Measurements from ENCODE around the gene FGF18.

FGF18 gene

GRCh38 chr5:171422495-171422894, 3.0 kb downstream of the FGF18 start:
- CTCF ChIA-PET: interaction anchor here (0.7 to 1.6 kb wide), 2 partner anchors 13 to 62 kb away, joined by 3 read pairs; no protein-coding TSS in a partner anchor
- Mint-ChIP-seq H3K4me1 (peaks cover 14% of the 10 kb centered on the region), H3K4me3 (no peak overlapping the region), H3K27ac (no peak overlapping the region), H3K27me3 (peaks cover 57% of the 10 kb centered on the region), H3K9me3 (no peaks in the 10 kb centered on the region), H3K36me3 (no peaks in the 10 kb centered on the region)
- DNase-seq: no peak

GRCh38 chr5:171422902-171423663, 3.6 kb downstream of the FGF18 start:
- Mint-ChIP-seq H3K27me3 (peaks cover 57% of the 10 kb centered on the region), H3K36me3 (no peaks in the 10 kb centered on the region)
- DNase-seq: no peak

GRCh38 chr5:171424726-171425125, 5.3 kb downstream of the FGF18 start:
- no peaks in the 10 kb centered on the region for H3K36me3 Mint-ChIP-seq
- peaks cover 8% of the 10 kb centered on the region for H3K4me1 Mint-ChIP-seq
- peaks cover 47% of the 10 kb centered on the region for H3K27me3 Mint-ChIP-seq
- no peak for DNase-seq
- CTCF ChIA-PET: no interaction called here
- no peaks in the 10 kb centered on the region for H3K9me3 Mint-ChIP-seq
- H3K4me3 Mint-ChIP-seq: no peak overlapping the region
- H3K27ac Mint-ChIP-seq: no peak overlapping the region

More at GRCh38 chr5:171422902-171423663, 3.6 kb downstream of the FGF18 start:
- Mint-ChIP-seq H3K4me3 (no peak overlapping the region), H3K27ac (no peak overlapping the region), H3K9me3 (no peaks in the 10 kb centered on the region), H3K4me1 (peaks cover 14% of the 10 kb centered on the region)
- CTCF ChIA-PET: interaction anchor here (0.7 kb wide), 1 partner anchor 61 kb away, joined by 3 read pairs; no protein-coding TSS in a partner anchor

GRCh38 chr5:171425596-171426244, 6.3 kb downstream of the FGF18 start:
- no peak overlapping the region for H3K4me3 Mint-ChIP-seq
- H3K36me3 Mint-ChIP-seq: no peaks in the 10 kb centered on the region
- H3K27me3 Mint-ChIP-seq: peaks cover 39% of the 10 kb centered on the region
- no peak for DNase-seq
- H3K4me1 Mint-ChIP-seq: peaks cover 4% of the 10 kb centered on the region
- H3K9me3 Mint-ChIP-seq: no peaks in the 10 kb centered on the region
- CTCF ChIA-PET: no interaction called here
- no peak overlapping the region for H3K27ac Mint-ChIP-seq

GRCh38 chr5:171426266-171426665, 6.8 kb downstream of the FGF18 start:
- DNase-seq: no peak
- CTCF ChIA-PET: no interaction called here
- Mint-ChIP-seq H3K4me1 (no peaks in the 10 kb centered on the region), H3K9me3 (no peaks in the 10 kb centered on the region), H3K4me3 (no peak overlapping the region), H3K36me3 (no peaks in the 10 kb centered on the region), H3K27me3 (peaks cover 33% of the 10 kb centered on the region), H3K27ac (no peak overlapping the region)

GRCh38 chr5:171426680-171427079, 7.2 kb downstream of the FGF18 start:
- H3K27ac Mint-ChIP-seq: no peak overlapping the region
- H3K27me3 Mint-ChIP-seq: peaks cover 29% of the 10 kb centered on the region
- H3K4me1 Mint-ChIP-seq: no peaks in the 10 kb centered on the region
- H3K9me3 Mint-ChIP-seq: no peaks in the 10 kb centered on the region
- no peaks in the 10 kb centered on the region for H3K36me3 Mint-ChIP-seq
- CTCF ChIA-PET: interaction anchor here (1.9 kb wide), 1 partner anchor 8 kb away, joined by 6 read pairs; the partner anchor contains the start of gene FGF18
- H3K4me3 Mint-ChIP-seq: no peak overlapping the region
- no peak for DNase-seq

GRCh38 chr5:171427318-171428167, 8.1 kb downstream of the FGF18 start:
- Mint-ChIP-seq H3K4me3 (no peak overlapping the region), H3K36me3 (no peaks in the 10 kb centered on the region), H3K27ac (no peak overlapping the region), H3K4me1 (no peaks in the 10 kb centered on the region), H3K9me3 (no peaks in the 10 kb centered on the region), H3K27me3 (peaks cover 20% of the 10 kb centered on the region)
- CTCF ChIA-PET: interaction anchor here (0.6 to 1.9 kb wide), 2 partner anchors 9 to 51 kb away, joined by 4 to 6 read pairs; partner anchors contain the start of gene FGF18
- no peak for DNase-seq

GRCh38 chr5:171428168-171428696, 8.8 kb downstream of the FGF18 start:
- Mint-ChIP-seq H3K27ac (no peak overlapping the region), H3K27me3 (peaks cover 14% of the 10 kb centered on the region), H3K36me3 (no peaks in the 10 kb centered on the region), H3K4me1 (no peaks in the 10 kb centered on the region), H3K4me3 (no peak overlapping the region), H3K9me3 (no peaks in the 10 kb centered on the region)
- DNase-seq: no peak
- CTCF ChIA-PET: interaction anchor here (1.9 kb wide), 1 partner anchor 9 kb away, joined by 6 read pairs; the partner anchor contains the start of gene FGF18

GRCh38 chr5:171428809-171429542, 9.5 kb downstream of the FGF18 start:
- H3K4me3 Mint-ChIP-seq: no peak overlapping the region
- no peaks in the 10 kb centered on the region for H3K9me3 Mint-ChIP-seq
- CTCF ChIA-PET: no interaction called here

GRCh38 chr5:171429543-171429910, 10.1 kb downstream of the FGF18 start:
- H3K27ac Mint-ChIP-seq: no peak overlapping the region
- CTCF ChIA-PET: no interaction called here

More at GRCh38 chr5:171428809-171429542, 9.5 kb downstream of the FGF18 start:
- DNase-seq: no peak
- no peaks in the 10 kb centered on the region for H3K4me1 Mint-ChIP-seq
- H3K36me3 Mint-ChIP-seq: no peaks in the 10 kb centered on the region
- peaks cover 7% of the 10 kb centered on the region for H3K27me3 Mint-ChIP-seq
- H3K27ac Mint-ChIP-seq: no peak overlapping the region

GRCh38 chr5:171431251-171431777, 11.9 kb downstream of the FGF18 start:
- Mint-ChIP-seq H3K4me1 (no peaks in the 10 kb centered on the region), H3K36me3 (no peaks in the 10 kb centered on the region), H3K9me3 (no peaks in the 10 kb centered on the region), H3K4me3 (no peak overlapping the region), H3K27me3 (no peaks in the 10 kb centered on the region), H3K27ac (no peak overlapping the region)
- DNase-seq: no peak
- CTCF ChIA-PET: no interaction called here

More at GRCh38 chr5:171429543-171429910, 10.1 kb downstream of the FGF18 start:
- no peak for DNase-seq
- no peak overlapping the region for H3K4me3 Mint-ChIP-seq
- H3K36me3 Mint-ChIP-seq: no peaks in the 10 kb centered on the region
- peaks cover 5% of the 10 kb centered on the region for H3K27me3 Mint-ChIP-seq
- H3K4me1 Mint-ChIP-seq: no peaks in the 10 kb centered on the region
- no peaks in the 10 kb centered on the region for H3K9me3 Mint-ChIP-seq

- no peak overlapping the region for H3K4me3 Mint-ChIP-seq
- CTCF ChIA-PET: no interaction called here
Measured at GRCh38 chr5:171432076-171432475, 12.6 kb downstream of the FGF18 start.

GRCh38 chr5:171432583-171433351, 13.3 kb downstream of the FGF18 start:
- Mint-ChIP-seq H3K27me3 (no peaks in the 10 kb centered on the region), H3K4me3 (no peak overlapping the region), H3K27ac (no peak overlapping the region), H3K4me1 (no peaks in the 10 kb centered on the region), H3K36me3 (no peaks in the 10 kb centered on the region), H3K9me3 (no peaks in the 10 kb centered on the region)
- CTCF ChIA-PET: no interaction called here
- no peak for DNase-seq

More at GRCh38 chr5:171432076-171432475, 12.6 kb downstream of the FGF18 start:
- DNase-seq: no peak
- Mint-ChIP-seq H3K36me3 (no peaks in the 10 kb centered on the region), H3K9me3 (no peaks in the 10 kb centered on the region), H3K4me1 (no peaks in the 10 kb centered on the region), H3K27ac (no peak overlapping the region), H3K27me3 (no peaks in the 10 kb centered on the region)

Data from activated naive CD4-positive, alpha-beta T cell treated with anti-CD3 and anti-CD28 coated beads, Interleukin-2, amount 10 ng/mL, durations not matched to agents 7 days and 5 days (primary cell).